H9 (cell line): ENCODE measurements around the gene PID1. TPM values are rescaled to one million over a fixed set of nuclear protein-coding genes. Genes with fewer than 3 reads are reported as not detected.

Experiments
- DNase-seq: peaks from one replicate; pipeline ENCODE4 v3.0.0-alpha.2; 2017
- H2AFZ ChIP-seq: one replicate; pipeline ENCODE4 v1.6.1; 2013; ENCODE audit warnings: mild to moderate bottlenecking, low read length, control low read depth, moderate library complexity
- H2AK5ac ChIP-seq: 2 replicates; pipeline ENCODE4 v1.6.1; 2013; ENCODE audit warnings: low read length, control low read depth, mixed read lengths; ENCODE audit not compliant: insufficient read length
- H2BK120ac ChIP-seq: one replicate; pipeline ENCODE4 v1.6.1; 2013; ENCODE audit warnings: low read depth, mild to moderate bottlenecking, low read length, control low read depth, inconsistent platforms; ENCODE audit not compliant: poor library complexity, severe bottlenecking
- H2BK12ac ChIP-seq: 2 replicates; pipeline ENCODE4 v1.6.1; 2013; ENCODE audit warnings: low read length, control low read depth, mixed read lengths, low read depth; ENCODE audit not compliant: insufficient read length
- H2BK15ac ChIP-seq: 2 replicates; pipeline ENCODE4 v1.6.1; 2013; ENCODE audit warnings: low read depth, low read length, control low read depth
- H2BK20ac ChIP-seq: one replicate; pipeline ENCODE4 v1.6.1; 2013; ENCODE audit warnings: low read depth, mild to moderate bottlenecking, low read length, control low read depth, inconsistent platforms; ENCODE audit not compliant: poor library complexity, severe bottlenecking
- H2BK5ac ChIP-seq: 2 replicates; pipeline ENCODE4 v1.6.1; 2013; ENCODE audit warnings: low read length, control low read depth, mixed read lengths; ENCODE audit not compliant: insufficient read length
- H3K14ac ChIP-seq: 2 replicates; pipeline ENCODE4 v1.6.1; 2013; ENCODE audit warnings: low read length, control low read depth; ENCODE audit not compliant: insufficient read depth
- H3K18ac ChIP-seq: 2 replicates; pipeline ENCODE4 v1.6.1; 2013; ENCODE audit warnings: low read depth, mild to moderate bottlenecking, mixed read lengths, low read length, control low read depth; ENCODE audit not compliant: insufficient read length
- H3K23ac ChIP-seq: 2 replicates; pipeline ENCODE4 v1.6.1; 2013; ENCODE audit warnings: low read length, control low read depth, mixed read lengths, low read depth; ENCODE audit not compliant: insufficient read length
- H3K23me2 ChIP-seq: 2 replicates; pipeline ENCODE4 v1.6.1; 2013; ENCODE audit warnings: low read depth, mild to moderate bottlenecking, mixed read lengths, low read length, control low read depth; ENCODE audit not compliant: insufficient read length, poor library complexity, severe bottlenecking
- H3K27ac ChIP-seq: 2 replicates; pipeline ENCODE4 v1.5.1; 2013; ENCODE audit warnings: low read length, control low read depth, mixed read lengths, low read depth; ENCODE audit not compliant: insufficient read length
- H3K27me3 ChIP-seq: 2 replicates; pipeline ENCODE4 v1.6.1; 2013; ENCODE audit warnings: low read length, control low read depth, inconsistent platforms; ENCODE audit not compliant: insufficient read depth
- H3K4ac ChIP-seq: 2 replicates; pipeline ENCODE4 v1.6.1; 2013; ENCODE audit warnings: low read depth, mild to moderate bottlenecking, control low read depth, inconsistent platforms, low read length, moderate library complexity
- H3K4me1 ChIP-seq: 2 replicates; pipeline ENCODE4 v1.6.1; 2013; ENCODE audit warnings: low read length, control low read depth, inconsistent platforms; ENCODE audit not compliant: insufficient read depth
- H3K4me2 ChIP-seq: 2 replicates; pipeline ENCODE4 v1.6.1; 2013; ENCODE audit warnings: low read length, control low read depth, mixed read lengths; ENCODE audit not compliant: insufficient read length, insufficient read depth
- H3K56ac ChIP-seq: 2 replicates; pipeline ENCODE4 v1.6.1; 2013; ENCODE audit warnings: low read depth, mild to moderate bottlenecking, mixed read lengths, low read length, control low read depth; ENCODE audit not compliant: insufficient read length
- H3K79me1 ChIP-seq: 2 replicates; pipeline ENCODE4 v1.6.1; 2013; ENCODE audit warnings: low read depth, mild to moderate bottlenecking, moderate library complexity, low read length, control low read depth, inconsistent platforms; ENCODE audit not compliant: insufficient read depth, poor library complexity, severe bottlenecking
- H3K79me2 ChIP-seq: 2 replicates; pipeline ENCODE4 v1.6.1; 2013; ENCODE audit warnings: low read length, control low read depth, inconsistent platforms; ENCODE audit not compliant: insufficient read depth
- H3K9ac ChIP-seq: 2 replicates; pipeline ENCODE4 v1.6.1; 2013; ENCODE audit warnings: low read length, control low read depth, mixed read lengths; ENCODE audit not compliant: insufficient read length; ENCODE audit errors: extremely low read depth
- H3K9me3 ChIP-seq: one replicate; pipeline ENCODE4 v1.6.1; 2013; ENCODE audit warnings: low read depth, low read length, inconsistent platforms; ENCODE audit not compliant: control insufficient read depth
- H3T11ph ChIP-seq: one replicate; pipeline ENCODE4 v1.6.1; 2013; ENCODE audit warnings: mild to moderate bottlenecking, low read length, control low read depth, inconsistent platforms
- H4K20me1 ChIP-seq: one replicate; pipeline ENCODE4 v1.6.1; 2013; ENCODE audit not compliant: control insufficient read depth, insufficient read length, insufficient read depth
- H4K5ac ChIP-seq: 2 replicates; pipeline ENCODE4 v1.6.1; 2013; ENCODE audit warnings: low read depth, mild to moderate bottlenecking, mixed read lengths, low read length, control low read depth; ENCODE audit not compliant: insufficient read length
- H4K8ac ChIP-seq: replicated peaks from 2 replicates; pipeline ENCODE4 v1.6.1; 2013; ENCODE audit warnings: low read length, control low read depth, mixed read lengths, low read depth; ENCODE audit not compliant: insufficient read length
- H4K91ac ChIP-seq: 2 replicates; pipeline ENCODE4 v1.6.1; 2013; ENCODE audit warnings: low read depth, mild to moderate bottlenecking, moderate library complexity, mixed read lengths, low read length, control low read depth; ENCODE audit not compliant: insufficient read length
- H3K27ac Mint-ChIP-seq, 3 experiments: 2 replicates in 2 of 3; 3 replicates in 1 of 3; pipeline ENCODE4 v1.8.0; 2020 to 2021; ENCODE audit warnings: mixed read lengths in 3 of 3, mild to moderate bottlenecking in 1 of 3, moderate library complexity in 1 of 3
- H3K27me3 Mint-ChIP-seq: 2 replicates; pipeline ENCODE4 v1.8.0; 2021; ENCODE audit warnings: low read depth, mild to moderate bottlenecking, moderate library complexity, mixed read lengths
- H3K36me3 Mint-ChIP-seq, 3 experiments: 2 replicates in 2 of 3; 3 replicates in 1 of 3; pipeline ENCODE4 v1.8.0; 2020 to 2021; ENCODE audit warnings: low read depth in 3 of 3, mixed read lengths in 3 of 3; ENCODE audit not compliant: insufficient read depth in 1 of 3
- H3K4me1 Mint-ChIP-seq, 2 experiments: 2 replicates each; pipeline ENCODE4 v1.8.0; 2020; ENCODE audit warnings: mixed read lengths in 2 of 2
- H3K4me3 Mint-ChIP-seq, 2 experiments: 2 replicates in 1 of 2; 3 replicates in 1 of 2; pipeline ENCODE4 v1.8.0; 2020 to 2021; ENCODE audit warnings: mild to moderate bottlenecking in 2 of 2, mixed read lengths in 2 of 2, moderate library complexity in 1 of 2
- H3K9me3 Mint-ChIP-seq, 2 experiments: 2 replicates in 1 of 2; 3 replicates in 1 of 2; pipeline ENCODE4 v1.8.0; 2020; ENCODE audit warnings: mild to moderate bottlenecking in 2 of 2, mixed read lengths in 2 of 2, moderate library complexity in 1 of 2
- WGBS: extraction: QIAGEN DNeasy Blood & Tissue Kit; methylation state at CpG from one replicate; pipeline ENCODE4 v1.1.7; 2013; ENCODE audit warnings: missing lambda C conversion rate, low lambda C conversion rate, mixed read lengths; ENCODE audit not compliant: insufficient read length; ENCODE audit errors: extremely low coverage; 5-methylcytosine and 5-hydroxymethylcytosine counted together
- total RNA-seq: library from RNA; stranded (reverse); gene quantifications from 2 replicates; pipeline ENCODE4 v1.2.1, GENCODE V29; 2021
- TF ChIP-seq, protein P1 (sequence below): fragments of 200-600 bp; sonication (generic); conservative IDR thresholded peaks from 3 replicates; pipeline ENCODE4 v1.8.0; 2021; ENCODE audit warnings: antibody characterized with exemption, mild to moderate bottlenecking

PID1 gene
- total RNA-seq, 1 experiment from 2014 or later, result 1.4 TPM

DNA sequence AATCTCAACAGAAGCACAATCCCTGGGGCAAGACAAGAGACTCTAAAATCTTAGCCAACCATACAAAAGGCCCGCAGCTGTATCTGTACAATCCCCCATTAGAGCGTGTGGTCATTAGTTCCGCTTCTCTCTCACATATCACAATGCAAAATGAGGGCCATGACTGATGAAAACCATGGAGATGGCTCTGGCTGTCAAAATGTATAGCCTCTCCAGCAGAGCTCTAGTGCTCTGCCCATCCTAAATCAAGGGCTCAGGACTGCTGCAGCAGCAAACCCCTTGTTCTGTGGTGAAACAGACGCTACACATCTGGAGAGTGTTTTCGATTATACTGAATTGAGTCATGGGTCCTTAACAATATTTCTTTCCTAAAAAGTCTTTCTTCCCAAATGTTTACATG is 221.0 kb downstream of the PID1 start:
- TF ChIP-seq, protein P1, sequence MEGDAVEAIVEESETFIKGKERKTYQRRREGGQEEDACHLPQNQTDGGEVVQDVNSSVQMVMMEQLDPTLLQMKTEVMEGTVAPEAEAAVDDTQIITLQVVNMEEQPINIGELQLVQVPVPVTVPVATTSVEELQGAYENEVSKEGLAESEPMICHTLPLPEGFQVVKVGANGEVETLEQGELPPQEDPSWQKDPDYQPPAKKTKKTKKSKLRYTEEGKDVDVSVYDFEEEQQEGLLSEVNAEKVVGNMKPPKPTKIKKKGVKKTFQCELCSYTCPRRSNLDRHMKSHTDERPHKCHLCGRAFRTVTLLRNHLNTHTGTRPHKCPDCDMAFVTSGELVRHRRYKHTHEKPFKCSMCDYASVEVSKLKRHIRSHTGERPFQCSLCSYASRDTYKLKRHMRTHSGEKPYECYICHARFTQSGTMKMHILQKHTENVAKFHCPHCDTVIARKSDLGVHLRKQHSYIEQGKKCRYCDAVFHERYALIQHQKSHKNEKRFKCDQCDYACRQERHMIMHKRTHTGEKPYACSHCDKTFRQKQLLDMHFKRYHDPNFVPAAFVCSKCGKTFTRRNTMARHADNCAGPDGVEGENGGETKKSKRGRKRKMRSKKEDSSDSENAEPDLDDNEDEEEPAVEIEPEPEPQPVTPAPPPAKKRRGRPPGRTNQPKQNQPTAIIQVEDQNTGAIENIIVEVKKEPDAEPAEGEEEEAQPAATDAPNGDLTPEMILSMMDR, result no peak
- Histone ChIP-seq H3K79me2 (no peaks in the 10 kb centered on the region), H3K27me3 (no peaks in the 10 kb centered on the region), H3K9me3 (no peaks in the 10 kb centered on the region), H3K4me1 (no peaks in the 10 kb centered on the region), H3K56ac (no peak overlapping the region), H2BK120ac (no peak overlapping the region), H3K9ac (no peak overlapping the region), H3K27ac (no peak overlapping the region), H3K23me2 (no peaks in the 10 kb centered on the region), H2AK5ac (no peak overlapping the region), H4K8ac (no peak overlapping the region), H3K4ac (no peak overlapping the region), H3K4me2 (no peak overlapping the region), H4K5ac (no peak overlapping the region), H3K23ac (no peak overlapping the region), H2BK12ac (no peak overlapping the region), H2AFZ (no peak overlapping the region), H3K14ac (no peak overlapping the region), H4K20me1 (no peaks in the 10 kb centered on the region), H3K18ac (no peak overlapping the region), H2BK5ac (no peak overlapping the region), H2BK20ac (no peak overlapping the region), H4K91ac (no peak overlapping the region), H3K79me1 (no peaks in the 10 kb centered on the region), H2BK15ac (no peak overlapping the region), H3T11ph (no peak overlapping the region)
- Mint-ChIP-seq H3K27me3 (no peaks in the 10 kb centered on the region), H3K27ac (no peak overlapping the region), H3K36me3 (no peaks in the 10 kb centered on the region), H3K4me3 (no peak overlapping the region), H3K9me3 (no peaks in the 10 kb centered on the region), H3K4me1 (peaks cover 9 to 16% of the 10 kb centered on the region in 2 experiments; a peak in 3 of 4 replicates)
- WGBS, result no CpG with 5 or more reads among the region's 5 CpGs
- no peak for DNase-seq
